Measurements from ENCODE around the gene DHRS3. TPM values are rescaled to one million over a fixed set of nuclear protein-coding genes. Genes with fewer than 3 reads are reported as not detected.
A peak's percentile ranks its signal among the peaks of the same experiment; 100 is the strongest.

Gene DHRS3
- total and polyA plus RNA-seq, 10 donors: 8.9 to 41.0 (median 28.7) TPM

GRCh38 chr1:12594966-12595756 is 22.8 kb downstream of the DHRS3 start:
- peaks cover 27 to 97% (median 56%) of the 10 kb centered on the region in 6 donors for H3K4me1 ChIP-seq

GRCh38 chr1:12594490-12594889 is 23.5 kb downstream of the DHRS3 start:
- Histone ChIP-seq H3K27me3 (replicated peaks in 1 of 7) (peaks cover 0 to 20% (median 0%) of the 10 kb centered on the region in 7 donors), H3K4me1 (peaks cover 21 to 94% (median 52%) of the 10 kb centered on the region in 6 donors), H3K9me3 (no peaks in the 10 kb centered on the region), H3K36me3 (no peaks in the 10 kb centered on the region), H3K4me3 (peak overlapping the region in 2 of 8 donors; percentile 35 to 62), H3K27ac (no peak overlapping the region)
- TF ChIP-seq CTCF (IDR thresholded peaks at IDR 0.05 in 8 of 11, conservative IDR thresholded peaks at IDR 0.05 in 3 of 11) (no peak), POLR2AphosphoS5 (IDR thresholded peaks at IDR 0.05) (no peak), POLR2A (IDR thresholded peaks at IDR 0.05) (no peak)
- WGBS, 5 donors: 86 to 96% (median 90%) methylated on average over 6 of the region's 6 CpGs
- intact Hi-C loops (cut with DNase I; ENCODE audit: low total_unique reads): loop anchor here (10.0 kb wide), 1 partner anchor 70 kb away; no protein-coding TSS in a partner anchor
- no peak for DNase-seq

More at GRCh38 chr1:12594966-12595756, 22.8 kb downstream of the DHRS3 start:
- H3K9me3 ChIP-seq: no peaks in the 10 kb centered on the region
- peak; percentile 85 for DNase-seq
- TF ChIP-seq CTCF (IDR thresholded peaks at IDR 0.05 in 8 of 11, conservative IDR thresholded peaks at IDR 0.05 in 3 of 11): no peak
- TF ChIP-seq POLR2AphosphoS5 (IDR thresholded peaks at IDR 0.05): peak; percentile 38 to 73 (median 43)
- no peaks in the 10 kb centered on the region for H3K36me3 ChIP-seq
- peak overlapping the region in 4 of 8 donors; percentile 28 to 70 (median 66) for H3K27ac ChIP-seq
- H3K4me3 ChIP-seq: peak overlapping the region in 7 of 8 donors; percentile 1 to 62 (median 26)
- intact Hi-C loops (cut with DNase I; ENCODE audit: low total_unique reads): loop anchor here (10.0 kb wide), 1 partner anchor 70 kb away; no protein-coding TSS in a partner anchor
- peaks cover 0 to 20% (median 0%) of the 10 kb centered on the region in 7 donors for H3K27me3 ChIP-seq (replicated peaks in 1 of 7)
- WGBS, 5 donors: 7 to 14% (median 13%) methylated on average over 38 to 47 of the region's 47 CpGs

DNA sequence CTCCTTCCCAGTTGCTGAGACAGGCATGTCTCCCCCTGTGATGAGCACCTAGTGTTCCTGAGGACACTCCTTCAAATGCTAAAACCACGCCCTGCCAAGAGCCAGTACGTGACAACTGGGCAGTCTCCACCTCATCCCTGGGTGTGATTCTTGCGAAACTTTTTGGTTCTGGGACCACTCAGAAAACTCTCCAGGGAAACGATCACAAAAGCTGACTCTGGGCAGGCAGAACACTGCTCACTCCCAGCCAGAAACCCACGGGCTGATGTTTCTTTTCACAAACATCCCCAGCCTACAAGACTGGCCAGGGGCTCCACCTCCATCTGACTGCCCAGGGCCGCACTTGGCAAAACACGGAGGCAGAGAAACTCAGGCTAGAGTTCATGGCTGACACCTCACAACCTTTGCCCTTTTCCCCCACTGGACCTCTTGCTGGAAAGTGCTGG is 24.4 kb downstream of the DHRS3 start:
- H3K36me3 ChIP-seq: no peaks in the 10 kb centered on the region
- WGBS, 5 donors: 70 to 87% (median 78%) methylated on average over 7 of the region's 7 CpGs
- intact Hi-C loops (cut with DNase I; ENCODE audit: low total_unique reads): loop anchor here (10.0 kb wide), 1 partner anchor 69 kb away; no protein-coding TSS in a partner anchor
- no peak for DNase-seq
- H3K27ac ChIP-seq: no peak overlapping the region
- no peaks in the 10 kb centered on the region for H3K9me3 ChIP-seq
- H3K27me3 ChIP-seq (replicated peaks in 1 of 7): peaks cover 0 to 20% (median 0%) of the 10 kb centered on the region in 7 donors
- peaks cover 21 to 86% (median 45%) of the 10 kb centered on the region in 6 donors for H3K4me1 ChIP-seq
- TF ChIP-seq POLR2A (IDR thresholded peaks at IDR 0.05) (no peak), POLR2AphosphoS5 (IDR thresholded peaks at IDR 0.05) (no peak), CTCF (IDR thresholded peaks at IDR 0.05 in 8 of 11, conservative IDR thresholded peaks at IDR 0.05 in 3 of 11) (no peak)
- no peak overlapping the region for H3K4me3 ChIP-seq

- Histone ChIP-seq H3K4me1 (peaks cover 18 to 74% (median 40%) of the 10 kb centered on the region in 6 donors), H3K27ac (no peak overlapping the region), H3K27me3 (replicated peaks in 1 of 7) (peaks cover 0 to 20% (median 0%) of the 10 kb centered on the region in 7 donors), H3K36me3 (no peaks in the 10 kb centered on the region), H3K9me3 (no peaks in the 10 kb centered on the region), H3K4me3 (no peak overlapping the region)
- TF ChIP-seq POLR2AphosphoS5 (IDR thresholded peaks at IDR 0.05): no peak
- TF ChIP-seq POLR2A (IDR thresholded peaks at IDR 0.05): no peak
- no peak for TF ChIP-seq CTCF (IDR thresholded peaks at IDR 0.05 in 8 of 11, conservative IDR thresholded peaks at IDR 0.05 in 3 of 11)
- DNase-seq: no peak
- intact Hi-C loops (cut with DNase I; ENCODE audit: low total_unique reads): loop anchor here (10.0 kb wide), 1 partner anchor 68 kb away; no protein-coding TSS in a partner anchor
- 86 to 99% (median 89%) methylated on average over 7 of the region's 7 CpGs for WGBS, 5 donors
Measured at GRCh38 chr1:12592496-12592895, 25.5 kb downstream of the DHRS3 start.

Measured in spleen (tissue), 11 donors.